Gastrocnemius medialis (tissue), 4 donors: ENCODE data around the gene ASPHD1.

Experiments
- CTCF ChIP-seq, 5 experiments: fragments of 450-650 bp in 3 of 5; fragments of 200-600 bp in 2 of 5; sonication (generic) in 2 of 5; IDR thresholded peaks in 4 of 5; conservative IDR thresholded peaks in 1 of 5; 1 replicate in 4 of 5; 2 replicates in 1 of 5; pipeline ENCODE4 v1.5.1; 2016 to 2019; ENCODE audit warnings: antibody characterized with exemption in 5 of 5, mild to moderate bottlenecking in 3 of 5, moderate library complexity in 3 of 5
- POLR2A ChIP-seq, 2 donors: fragments of 450-650 bp; IDR thresholded peaks; one replicate each; pipeline ENCODE4 v1.6.1; 2017; ENCODE audit warnings: antibody characterized with exemption in 2 of 2, mild to moderate bottlenecking in 2 of 2, moderate library complexity in 2 of 2

GRCh38 chr16:29907973-29908372 is 7.7 kb downstream of the ASPHD1 start:
- no peak for TF ChIP-seq CTCF (IDR thresholded peaks at IDR 0.05 in 4 of 5, conservative IDR thresholded peaks at IDR 0.05 in 1 of 5)
- TF ChIP-seq POLR2A (IDR thresholded peaks at IDR 0.05): no peak
